ENCODE results near the gene LGALS1.
"Not testable (repeated sequence)": the region's sequence is repeated elsewhere in the genome, so short reads cannot be mapped to it uniquely, and the experiment has no call there.

LGALS1 gene

DNA sequence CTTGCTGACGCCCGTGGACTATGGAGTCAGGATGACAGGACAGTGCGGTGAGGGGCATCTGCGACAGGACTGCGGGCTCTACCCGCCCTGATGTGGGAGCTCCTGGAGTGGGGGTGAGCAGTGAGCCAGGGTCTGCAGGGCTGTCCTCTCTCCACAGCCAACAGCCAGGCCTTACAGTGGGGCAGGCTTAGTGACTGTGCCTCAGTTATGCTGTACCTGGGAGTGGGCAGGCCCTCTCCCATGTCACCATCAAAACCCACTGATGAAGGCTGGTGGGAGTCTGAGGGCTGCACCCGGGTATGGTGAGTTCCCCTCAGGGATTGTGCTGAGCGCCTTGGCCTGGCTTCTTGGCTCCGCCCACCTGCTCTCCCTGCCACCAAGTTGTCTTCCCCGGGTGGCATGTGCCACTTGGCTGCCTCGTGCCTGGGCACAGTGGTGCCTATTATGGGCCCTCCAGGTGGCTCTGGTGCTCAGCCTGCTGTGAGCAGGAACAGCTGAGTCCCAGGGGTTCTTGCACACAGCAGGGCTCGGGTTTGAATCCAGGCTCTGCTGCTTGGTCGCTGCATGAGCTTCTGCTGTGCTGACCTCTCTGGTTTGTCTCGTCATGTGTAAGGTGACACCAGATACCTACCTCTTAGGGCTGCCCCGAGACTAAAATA lies 17.3 kb downstream of the LGALS1 start:
- no peak for DNase-seq

DNA sequence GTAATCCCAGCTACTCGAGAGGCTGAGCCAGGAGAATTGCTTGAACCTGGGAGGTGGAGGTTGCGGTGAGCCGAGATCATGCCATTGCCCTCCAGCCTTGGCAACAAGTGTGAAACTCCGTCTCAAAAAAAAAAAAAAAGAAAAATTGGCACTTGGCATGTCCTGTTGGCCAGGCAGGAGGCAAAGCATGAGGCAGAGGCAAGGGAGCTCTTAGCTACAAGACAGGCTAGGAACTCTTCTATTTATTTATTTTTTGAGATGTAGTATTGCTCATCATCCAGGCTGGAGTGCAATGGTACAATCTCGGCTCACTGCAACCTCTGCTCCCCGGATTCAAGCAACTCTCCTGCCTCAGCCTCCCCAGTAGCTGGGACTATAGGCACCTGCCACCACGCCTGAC lies 18.7 kb downstream of the LGALS1 start:
- not testable (repeated sequence) for DNase-seq

DNA sequence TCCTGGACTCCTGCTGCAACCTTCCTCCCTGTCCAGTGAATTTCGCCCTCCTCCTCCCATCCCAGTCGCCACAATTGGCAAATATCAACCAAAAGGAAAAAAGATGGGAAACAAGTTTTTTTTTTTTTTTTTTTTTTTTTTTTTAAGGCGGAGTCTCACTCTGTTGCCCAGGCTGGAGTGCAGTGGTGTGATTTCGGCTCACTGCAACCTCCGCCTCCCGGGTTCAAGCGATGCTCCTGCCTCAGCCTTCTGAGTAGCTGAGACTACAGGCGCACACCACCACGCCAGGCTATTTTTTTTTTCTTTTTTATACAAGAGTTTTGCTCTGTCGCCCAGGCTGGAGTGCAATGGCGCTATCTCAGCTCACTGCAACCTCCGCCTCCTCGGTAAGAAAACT lies 20.8 kb downstream of the LGALS1 start:
- DNase-seq = not testable (repeated sequence)

DNA sequence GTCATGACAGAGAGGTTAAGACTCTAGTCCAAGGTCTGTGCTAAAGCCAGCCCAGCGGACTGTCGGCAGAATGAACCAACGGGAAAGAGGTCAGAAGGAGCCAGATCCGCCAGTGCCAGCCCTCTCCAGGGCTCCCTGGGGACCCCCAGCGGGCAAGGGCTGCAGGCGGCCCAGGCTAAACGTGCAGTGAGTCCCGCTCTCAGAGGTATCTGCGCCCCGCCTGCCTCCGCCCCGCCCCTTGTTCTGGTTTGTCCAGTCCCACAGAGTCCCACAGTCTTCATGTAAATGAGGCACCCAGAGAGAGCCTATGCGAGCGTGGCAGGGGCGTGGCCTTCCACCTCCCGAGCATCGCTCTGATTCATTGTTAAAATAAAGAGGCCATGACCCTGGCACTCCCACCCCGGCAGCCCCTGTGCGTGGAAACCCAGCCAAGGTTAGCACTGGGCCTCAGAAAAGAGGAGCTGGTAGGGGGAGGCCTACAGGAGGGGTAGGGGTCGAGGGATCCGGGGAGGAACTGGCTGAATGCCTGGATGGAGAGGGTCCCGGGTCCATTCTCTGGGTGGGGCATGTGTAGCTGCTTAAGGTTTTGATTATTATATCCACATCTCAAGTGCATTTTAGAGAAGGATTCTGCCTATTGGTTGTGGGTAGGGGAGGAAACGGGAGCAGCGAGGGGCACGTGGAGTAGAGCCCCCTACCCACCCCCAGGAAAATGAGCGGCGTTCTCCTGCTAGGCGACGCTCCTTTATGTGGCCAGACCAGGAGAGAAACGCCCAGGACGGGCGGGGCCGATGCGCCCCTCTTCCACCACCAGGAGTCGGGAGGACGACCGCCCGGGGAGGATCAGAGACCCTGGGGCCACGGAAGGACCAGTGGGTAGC lies 21.5 kb downstream of the LGALS1 start, which contains the start of gene TRIOBP:
TSS of gene TRIOBP (plus strand) at position 392 of the 881 bp plus-strand sequence. CDS start 4,318 bp downstream, outside the sequence.
- DNase-seq = peak; percentile 99

DNA sequence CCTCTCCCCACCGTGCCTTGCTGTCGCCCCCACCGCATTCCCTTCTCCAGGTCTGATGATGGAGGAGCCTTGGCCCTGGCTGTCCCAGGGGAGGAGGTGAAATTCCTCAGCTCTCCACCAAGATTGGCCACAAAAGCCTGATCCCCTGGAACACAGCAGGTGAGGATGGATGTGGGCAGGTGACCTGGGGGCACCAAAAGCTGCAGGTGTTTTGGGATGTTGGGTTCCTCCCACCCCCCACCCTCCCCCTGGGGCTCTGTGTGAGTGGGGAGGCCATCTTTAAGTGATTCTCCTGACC lies 22.1 kb downstream of the LGALS1 start:
- no peak for DNase-seq

DNA sequence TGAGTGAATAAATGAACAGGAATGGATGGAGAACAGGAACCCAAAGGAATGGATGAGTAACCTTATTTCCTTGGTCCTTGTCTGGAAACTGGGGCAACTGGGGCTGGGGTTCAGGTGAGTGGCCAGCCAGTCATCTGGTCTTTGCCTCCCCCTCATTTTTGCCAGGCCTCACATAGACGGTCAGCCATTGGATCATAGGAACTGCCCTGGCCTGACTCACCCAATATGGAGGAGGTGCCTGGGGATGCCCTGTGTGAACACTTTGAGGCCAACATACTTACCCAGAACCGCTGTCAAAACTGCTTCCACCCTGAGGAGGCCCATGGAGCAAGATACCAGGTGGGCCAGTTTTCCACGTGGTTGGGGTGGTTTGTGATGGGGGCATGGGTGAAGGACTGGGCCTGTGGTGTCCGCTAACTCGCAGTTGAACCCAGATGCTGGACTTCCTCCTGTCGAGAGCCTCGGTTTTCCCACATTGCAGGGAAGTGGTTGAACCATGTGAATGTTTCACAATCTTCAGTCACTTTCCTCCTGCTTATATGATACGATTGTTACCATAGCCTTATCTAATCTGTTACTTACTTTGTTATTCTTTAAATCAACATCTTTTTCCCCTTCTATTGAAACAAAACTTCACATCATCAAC lies 25.8 kb downstream of the LGALS1 start:
- no peak for DNase-seq

DNA sequence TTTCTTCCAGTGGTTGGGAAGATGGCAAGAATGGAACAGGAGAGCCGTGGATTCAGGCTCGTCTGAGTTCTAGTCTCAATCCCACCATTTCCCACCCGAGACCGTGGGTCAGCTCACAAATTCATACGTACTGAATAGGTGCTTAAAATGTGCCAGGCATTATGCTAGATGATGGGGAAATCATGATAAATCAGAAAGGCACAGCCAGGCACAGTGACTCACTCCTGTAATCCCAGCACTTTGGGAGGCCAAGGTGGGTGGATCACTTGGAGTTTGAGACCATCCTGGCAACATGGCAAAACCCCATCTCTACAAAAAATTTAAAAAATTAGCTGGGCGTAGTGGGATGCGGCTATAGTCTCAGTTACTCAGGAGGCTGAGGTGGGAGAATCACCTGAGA lies 28.5 kb downstream of the LGALS1 start:
- DNase-seq = no peak

DNA sequence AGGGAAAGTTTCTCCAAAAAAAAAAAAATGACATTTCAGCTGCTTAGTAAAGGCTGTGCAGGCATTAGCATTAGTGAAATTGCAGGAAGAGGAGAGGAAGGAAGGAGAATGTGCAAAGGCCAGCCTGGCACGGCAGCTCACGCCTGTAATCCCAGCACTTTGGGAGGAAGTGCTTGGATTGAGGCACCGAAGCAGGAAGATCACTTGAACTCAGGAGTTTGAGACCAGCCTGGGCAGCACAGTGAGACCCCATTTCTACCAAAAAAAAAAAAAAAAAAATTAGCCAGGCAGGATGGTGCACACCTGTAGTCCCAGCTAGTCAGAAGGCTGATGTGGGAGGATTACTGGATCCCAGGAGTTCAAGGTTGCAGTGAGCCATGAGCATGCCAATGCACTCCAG lies 29.2 kb downstream of the LGALS1 start:
- DNase-seq = no peak

DNA sequence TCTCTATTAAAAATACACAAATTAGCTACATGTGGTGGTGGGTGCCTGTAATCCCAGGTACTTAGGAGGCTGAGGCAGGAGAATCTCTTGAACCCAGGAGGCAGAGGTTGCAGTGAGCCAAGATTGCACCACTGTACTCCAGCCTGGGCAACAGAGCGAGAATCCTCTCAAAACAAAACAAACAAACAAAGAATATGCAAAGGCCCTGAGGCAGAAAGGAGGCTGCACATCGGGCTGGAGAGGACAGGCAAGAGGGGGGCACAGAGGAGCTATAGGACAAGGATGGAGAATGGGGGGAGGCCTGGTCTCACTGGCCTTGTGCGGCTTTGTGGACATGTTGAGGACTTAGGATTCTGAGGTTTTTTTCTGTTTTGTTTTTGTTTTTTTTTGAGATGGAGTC lies 29.8 kb downstream of the LGALS1 start:
- no peak for DNase-seq

DNA sequence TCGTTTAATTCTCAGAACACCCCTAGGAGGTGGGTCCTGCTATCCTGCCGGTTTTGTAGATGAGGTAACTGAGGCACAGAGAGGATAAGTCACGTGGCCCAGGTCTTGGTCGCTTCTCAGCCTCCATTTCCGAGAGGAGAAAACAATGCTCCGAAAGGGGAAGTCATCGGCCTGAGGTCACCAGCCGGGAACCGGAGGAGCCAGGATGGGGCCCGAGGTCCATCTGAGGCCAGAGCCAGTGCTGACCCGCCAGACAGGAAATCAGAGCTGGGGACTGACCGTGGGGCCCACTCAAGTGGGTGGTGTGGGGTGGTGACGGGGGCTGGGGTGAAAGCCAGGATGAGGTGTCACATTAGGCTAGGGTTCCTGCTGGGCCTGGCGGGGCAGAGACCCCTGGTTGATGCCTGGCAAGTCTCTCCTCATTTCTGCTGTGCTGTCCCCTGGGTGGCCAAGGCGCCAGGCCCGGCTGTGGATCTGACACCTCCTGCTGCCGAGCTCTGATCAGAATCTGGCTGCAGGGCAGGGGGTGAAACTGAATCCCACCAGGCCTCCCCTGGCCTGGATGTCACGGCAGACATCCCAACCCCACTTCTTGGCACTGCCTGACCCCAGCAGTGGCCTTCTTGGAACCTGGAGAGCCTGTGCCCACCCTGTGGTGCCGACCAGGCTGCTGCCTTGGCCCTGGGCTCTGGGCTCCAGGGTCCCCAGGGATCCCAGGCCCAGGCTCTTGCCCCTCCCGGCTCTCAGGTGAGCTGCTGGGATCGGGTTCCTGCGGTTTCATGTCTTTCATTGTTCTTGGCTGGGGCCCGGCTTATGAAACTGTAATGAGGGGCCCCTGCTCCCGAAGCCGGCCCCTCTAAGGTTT lies 33.4 kb downstream of the LGALS1 start:
- DNase-seq = peak; percentile 35

DNA sequence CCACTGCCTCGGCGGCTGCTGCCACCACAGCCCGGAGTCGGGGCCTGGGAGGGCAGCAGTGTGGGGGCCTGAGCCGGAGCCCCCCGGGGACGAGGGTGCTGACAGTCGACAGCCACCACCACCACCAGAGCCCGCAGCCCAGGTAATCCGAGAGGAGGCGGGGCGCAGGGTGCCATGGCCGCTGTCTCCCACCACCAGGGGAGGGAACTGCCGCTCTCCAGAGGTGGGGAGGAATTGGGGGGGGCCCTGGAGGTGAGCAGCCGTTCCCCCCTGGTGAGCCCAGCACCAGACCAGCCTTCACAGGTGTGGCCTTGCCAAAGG lies 34.0 kb downstream of the LGALS1 start:
- peak; percentile 35 for DNase-seq

DNA sequence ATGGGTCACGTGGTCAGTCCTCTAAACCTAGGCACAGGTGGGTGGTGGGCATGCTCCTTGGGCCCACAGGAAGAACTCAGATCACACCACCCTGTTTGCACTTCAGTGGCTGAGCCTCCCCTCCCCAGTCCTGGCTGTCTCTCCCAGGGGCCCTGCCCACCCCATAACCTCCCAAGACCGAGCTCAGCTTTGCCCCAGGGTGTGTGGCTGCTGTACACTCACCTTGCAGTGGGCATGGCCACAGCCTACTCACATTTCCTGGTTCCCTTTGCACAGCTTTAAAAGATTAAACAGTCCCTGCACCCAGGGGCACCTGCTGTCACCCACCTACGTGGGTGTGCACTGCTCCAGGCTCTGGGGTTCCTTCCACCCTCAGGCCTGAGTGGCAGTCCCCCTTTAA lies 35.2 kb downstream of the LGALS1 start:
- DNase-seq = no peak

DNA sequence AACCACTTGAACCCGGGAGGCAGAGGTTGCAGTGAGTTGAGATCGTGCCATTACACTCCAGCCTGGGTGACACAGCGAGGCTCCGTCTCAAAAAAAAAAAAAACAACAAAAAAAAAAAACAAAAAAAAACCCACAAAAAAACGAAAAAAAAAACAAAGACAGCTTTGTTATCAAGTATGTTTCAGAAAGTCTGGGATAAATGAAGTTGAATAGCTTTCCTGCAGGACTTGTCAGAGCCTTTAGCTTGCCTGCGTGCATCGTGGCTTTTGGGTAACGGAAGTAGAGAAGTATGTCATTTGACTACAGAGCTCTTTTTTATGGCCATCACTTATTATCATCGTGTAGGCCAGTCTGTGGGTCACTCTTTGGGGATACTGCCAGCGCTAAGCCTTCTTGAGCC lies 36.1 kb downstream of the LGALS1 start:
- DNase-seq = no peak

DNA sequence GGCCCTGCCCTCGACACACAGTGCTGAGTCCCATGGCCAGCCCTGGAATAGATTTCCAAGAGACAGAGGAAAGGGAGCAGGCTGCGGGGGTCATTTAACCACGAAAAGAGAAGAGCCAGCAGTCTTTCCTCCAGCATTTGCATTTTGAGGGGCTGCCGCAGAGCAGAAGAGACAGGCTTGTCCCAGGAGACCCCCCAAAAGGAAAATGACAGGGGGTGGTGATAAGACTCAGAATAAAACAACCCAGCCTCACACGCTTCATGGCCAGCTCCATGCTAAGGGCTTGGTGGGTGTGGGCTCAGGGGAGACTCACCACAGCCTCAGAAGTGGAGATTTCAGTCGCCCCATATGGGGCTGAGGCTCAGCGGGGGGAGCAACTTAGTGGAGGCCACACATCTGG lies 38.3 kb downstream of the LGALS1 start:
- no peak for DNase-seq

DNA sequence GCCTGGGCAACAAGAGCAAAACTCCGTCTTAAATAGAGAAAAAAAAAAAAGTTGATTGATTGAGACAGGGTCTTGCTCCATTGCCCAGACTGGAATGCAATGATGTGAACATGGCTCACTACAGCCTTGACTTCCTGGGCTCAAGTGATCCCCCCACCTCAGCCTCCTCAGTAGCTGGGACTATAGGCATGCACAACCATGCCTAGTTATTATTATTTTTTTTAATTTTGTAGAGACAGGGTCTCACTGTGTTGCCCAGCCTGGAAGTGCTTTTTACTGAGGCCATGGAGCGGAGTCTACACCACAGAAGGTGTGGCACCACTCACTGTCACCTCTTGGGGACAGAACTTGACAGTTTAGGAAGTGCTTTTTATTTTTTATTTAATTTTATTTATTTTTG lies 39.2 kb downstream of the LGALS1 start:
- no peak for DNase-seq

DNA sequence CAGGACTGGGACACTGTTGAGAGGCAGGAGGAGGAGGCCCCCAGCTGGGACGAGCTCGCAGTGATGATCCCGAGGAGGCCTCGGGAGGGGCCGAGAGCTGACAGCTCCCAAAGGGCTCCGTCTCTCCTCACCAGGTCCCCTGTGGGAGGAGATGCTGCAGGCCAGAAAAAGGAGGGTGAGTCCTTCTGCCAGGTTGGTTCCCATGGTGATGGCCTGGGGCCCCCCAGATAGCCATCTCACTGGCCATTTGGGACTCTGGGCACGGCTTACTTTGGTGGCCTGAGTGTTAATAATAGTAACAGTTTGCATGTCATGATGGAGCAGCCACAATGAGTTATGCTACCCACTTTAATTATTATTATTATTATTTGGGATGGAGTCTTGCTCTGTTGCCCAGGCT lies 40.3 kb downstream of the LGALS1 start:
- DNase-seq = no peak

DNA sequence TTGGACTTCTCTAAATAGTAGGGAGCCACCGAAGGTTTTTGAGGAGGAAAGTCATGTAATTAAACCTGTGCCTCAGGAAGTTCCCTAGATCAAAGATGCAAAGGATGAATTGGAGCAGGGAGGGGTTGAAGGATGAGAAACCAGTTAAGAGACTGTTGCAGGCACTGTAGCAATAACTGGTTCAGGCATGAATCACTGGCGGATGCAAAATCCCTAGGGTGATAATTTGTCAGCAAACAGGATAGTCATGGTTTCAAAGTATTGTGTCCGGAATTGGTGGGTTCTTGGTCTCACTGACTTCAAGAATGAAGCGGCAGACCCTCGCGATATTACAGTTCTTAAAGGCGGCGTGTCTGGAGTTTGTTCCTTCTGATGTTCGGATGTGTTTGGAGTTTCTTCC lies 41.3 kb downstream of the LGALS1 start:
- DNase-seq = no peak

DNA sequence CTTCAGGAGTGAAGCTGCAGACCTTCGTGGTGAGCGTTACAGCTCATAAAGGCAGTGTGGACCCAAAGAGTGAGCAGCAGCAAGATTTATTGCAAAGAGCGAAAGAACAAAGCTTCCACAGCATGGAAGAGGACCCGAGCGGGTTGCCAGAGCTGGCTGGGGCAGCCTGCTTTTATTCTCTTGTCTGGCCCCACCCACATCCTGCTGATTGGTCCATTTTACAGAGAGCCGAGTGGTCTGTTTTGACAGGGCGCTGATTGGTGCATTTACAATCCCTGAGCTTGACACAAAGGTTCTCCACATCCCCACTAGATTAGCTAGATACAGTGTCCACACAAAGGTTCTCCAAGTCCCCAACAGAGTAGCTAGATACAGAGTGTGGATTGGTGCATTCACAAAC lies 41.8 kb downstream of the LGALS1 start:
- not testable (repeated sequence) for DNase-seq

DNA sequence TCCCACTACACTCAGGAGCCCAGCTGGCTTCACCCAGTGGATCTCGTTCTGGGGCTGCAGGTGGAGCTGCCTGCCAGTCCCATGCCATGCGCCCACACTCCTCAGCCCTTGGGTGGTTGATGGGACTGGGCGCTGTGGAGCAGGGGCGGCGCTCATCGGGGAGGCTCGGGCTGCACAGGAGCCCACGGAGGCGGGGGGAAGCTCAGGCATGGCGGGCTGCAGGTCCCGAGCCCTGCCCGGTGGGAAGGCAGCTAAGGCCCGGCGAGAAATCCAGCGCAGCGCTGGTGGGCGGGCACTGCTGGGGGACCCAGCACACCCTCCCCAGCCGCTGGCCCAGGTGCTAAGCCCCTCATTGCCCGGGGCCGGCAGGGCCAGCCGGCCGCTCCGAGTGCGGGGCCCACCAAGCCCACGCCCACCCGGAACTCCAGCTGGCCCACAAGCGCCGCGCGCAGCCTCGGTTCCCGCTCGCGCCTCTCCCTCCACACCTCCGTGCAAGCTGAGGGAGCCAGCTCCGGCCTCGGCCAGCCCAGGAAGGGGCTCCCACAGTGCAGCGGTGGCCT lies 42.4 kb downstream of the LGALS1 start:
- not testable (repeated sequence) for DNase-seq

DNA sequence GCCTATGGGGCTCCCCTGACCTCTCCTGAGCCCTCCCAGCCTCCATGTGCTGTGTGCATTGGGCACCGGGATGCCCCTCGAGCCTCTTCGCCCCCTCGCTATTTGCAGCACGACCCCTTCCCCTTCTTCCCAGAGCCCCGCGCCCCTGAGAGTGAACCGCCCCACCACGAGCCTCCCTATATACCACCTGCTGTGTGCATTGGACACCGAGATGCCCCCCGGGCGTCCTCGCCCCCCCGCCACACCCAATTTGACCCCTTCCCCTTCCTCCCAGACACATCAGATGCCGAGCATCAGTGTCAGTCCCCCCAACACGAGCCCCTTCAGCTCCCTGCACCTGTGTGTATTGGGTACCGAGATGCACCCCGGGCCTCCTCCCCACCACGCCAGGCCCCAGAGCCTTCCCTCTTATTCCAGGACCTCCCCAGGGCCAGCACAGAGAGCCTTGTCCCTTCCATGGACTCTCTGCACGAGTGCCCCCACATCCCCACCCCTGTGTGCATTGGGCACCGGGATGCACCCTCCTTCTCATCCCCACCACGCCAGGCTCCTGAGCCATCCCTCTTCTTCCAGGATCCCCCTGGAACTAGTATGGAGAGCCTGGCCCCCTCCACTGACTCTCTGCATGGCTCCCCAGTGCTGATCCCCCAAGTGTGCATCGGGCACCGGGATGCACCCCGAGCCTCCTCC lies 50.3 kb downstream of the LGALS1 start:
- no peak for DNase-seq

DNA sequence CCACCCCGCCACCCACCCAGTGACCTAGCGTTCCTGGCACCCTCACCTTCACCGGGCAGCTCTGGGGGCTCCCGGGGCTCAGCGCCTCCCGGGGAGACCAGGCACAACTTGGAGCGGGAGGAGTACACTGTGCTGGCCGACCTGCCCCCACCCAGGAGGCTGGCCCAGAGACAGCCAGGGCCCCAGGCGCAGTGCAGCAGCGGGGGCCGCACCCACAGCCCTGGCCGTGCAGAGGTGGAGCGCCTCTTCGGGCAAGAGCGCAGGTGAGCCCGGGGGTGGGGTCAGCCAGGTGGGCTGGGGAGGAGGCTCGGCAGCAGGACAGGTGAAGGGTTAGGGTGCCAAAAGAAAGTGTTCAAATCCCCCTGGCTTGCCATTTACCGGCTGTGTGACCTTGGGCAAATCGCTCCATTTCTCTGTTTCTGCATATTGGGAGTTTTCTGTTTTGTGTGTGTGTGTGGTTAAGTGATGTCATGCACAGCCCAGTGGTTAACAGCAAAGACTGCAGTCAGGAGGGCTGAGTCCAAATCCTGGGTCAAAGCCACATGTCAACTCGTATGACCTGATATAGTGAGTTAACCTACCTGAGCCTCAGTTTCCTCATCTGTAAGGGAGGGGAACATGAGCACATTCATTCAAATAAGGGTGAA lies 50.9 kb downstream of the LGALS1 start:
- no peak for DNase-seq

DNA sequence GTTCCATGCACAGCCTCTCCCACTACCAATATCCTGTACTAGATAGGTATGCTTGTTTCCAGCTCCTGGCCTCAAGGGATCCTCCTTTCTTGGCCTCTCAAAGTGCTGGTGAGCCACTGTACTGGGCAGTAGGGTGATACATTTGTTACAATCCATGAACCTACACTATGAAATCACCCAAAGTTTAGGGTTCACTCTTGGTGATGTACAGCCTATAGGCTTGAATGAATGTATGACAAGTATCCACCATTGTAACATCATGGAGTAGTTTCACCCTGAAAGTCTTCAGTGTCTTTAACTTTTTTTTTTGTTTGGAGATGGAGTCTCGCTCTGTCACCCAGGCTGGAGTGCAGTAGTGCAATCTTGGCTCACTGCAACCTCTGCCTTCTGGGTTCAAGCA lies 53.2 kb downstream of the LGALS1 start:
- DNase-seq = no peak

Measured in NCI-H2171 treated with DMSO at 0.1 percent for 48 hours (cell line).